GM19193 (cell line): ENCODE results near the gene TSC2.

ENCODE experiments used
- POLR2A ChIP-seq: IDR thresholded peaks from 4 replicates; pipeline ENCODE4 v1.6.1; 2011; ENCODE audit not compliant: insufficient read depth, insufficient read length; ENCODE audit errors: extremely low read depth

Gene TSC2

GRCh38 chr16:2007081-2007836 is 40.5 kb upstream of the TSC2 start:
- no peak for TF ChIP-seq POLR2A

- TF ChIP-seq POLR2A, result peak; percentile 30
These were observed 39.7 kb upstream of the TSC2 start for GRCh38 chr16:2008009-2008526.

- no peak for TF ChIP-seq POLR2A
These were observed 39.1 kb upstream of the TSC2 start for GRCh38 chr16:2008631-2009163.

DNA sequence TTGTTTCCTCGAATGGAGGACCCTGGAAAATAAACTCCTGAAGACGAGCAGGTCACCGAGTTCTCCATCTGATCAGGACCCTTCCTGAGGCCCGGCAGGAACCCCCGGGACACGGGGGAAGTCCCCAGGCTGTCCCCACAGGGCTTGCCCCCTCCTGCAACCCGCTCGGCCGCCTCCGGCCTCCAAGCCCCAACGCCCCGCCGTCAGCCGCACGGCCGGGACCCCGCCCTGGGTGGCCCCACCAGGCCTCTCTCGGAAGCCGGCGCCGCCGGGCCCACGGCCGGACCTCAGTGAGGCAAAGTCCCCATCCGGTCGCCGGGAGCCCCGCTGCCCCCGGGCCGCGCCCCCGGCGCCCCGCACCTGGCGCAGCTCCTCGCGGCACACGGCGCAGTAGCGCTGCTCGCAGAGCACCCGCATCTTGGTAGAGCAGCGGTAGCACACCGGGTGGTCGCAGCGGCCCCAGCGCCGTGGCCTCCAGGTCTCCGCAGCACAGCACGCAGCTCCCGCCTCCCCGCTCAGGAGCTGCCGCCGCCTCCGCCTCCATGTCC is 38.5 kb upstream of the TSC2 start:
- TF ChIP-seq POLR2A, result no peak

DNA sequence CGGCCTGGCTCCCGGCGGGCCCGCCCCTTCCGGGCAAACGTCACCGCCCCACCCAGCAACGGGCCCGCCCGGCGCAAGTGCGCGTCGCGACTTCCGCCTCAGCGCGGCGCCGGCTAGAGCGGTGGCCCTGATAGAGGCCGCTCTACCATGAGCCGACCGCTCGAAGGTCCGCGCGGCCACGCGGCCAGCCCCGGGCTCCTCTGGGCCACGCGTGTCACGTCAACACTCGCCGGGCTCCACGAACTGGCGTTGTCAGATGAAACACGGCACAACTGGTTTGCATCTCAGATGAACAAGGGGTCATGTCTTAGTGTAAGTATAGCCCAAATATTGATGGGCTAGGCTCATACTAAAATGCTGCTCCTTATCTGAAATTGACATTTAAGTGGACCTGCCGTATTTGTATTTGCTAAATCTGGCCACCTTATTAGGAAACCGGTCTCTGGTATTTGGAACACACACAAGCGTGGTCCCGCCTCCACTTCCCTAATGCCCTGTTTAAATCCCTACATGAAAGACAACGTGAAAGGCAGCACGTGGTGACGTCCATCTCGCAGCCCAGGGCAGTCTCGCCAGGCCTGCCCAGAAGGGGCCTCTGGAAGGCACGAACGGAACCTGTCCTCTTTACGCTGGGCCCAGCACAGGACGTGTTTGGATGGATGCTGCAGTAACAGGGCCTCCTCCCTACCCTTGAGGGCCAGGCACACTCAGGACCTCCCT is 37.8 kb upstream of the TSC2 start, which contains the start of gene ZNF598:
TSS of gene ZNF598 (minus strand) at position 31 of the 720 bp plus-strand sequence.
- TF ChIP-seq POLR2A, result peak; percentile 97

- TF ChIP-seq POLR2A, result no peak
These were observed 34.3 kb upstream of the TSC2 start for GRCh38 chr16:2013527-2013926.

- TF ChIP-seq POLR2A, result no peak
These were observed 32.5 kb upstream of the TSC2 start for GRCh38 chr16:2015117-2015946.

DNA sequence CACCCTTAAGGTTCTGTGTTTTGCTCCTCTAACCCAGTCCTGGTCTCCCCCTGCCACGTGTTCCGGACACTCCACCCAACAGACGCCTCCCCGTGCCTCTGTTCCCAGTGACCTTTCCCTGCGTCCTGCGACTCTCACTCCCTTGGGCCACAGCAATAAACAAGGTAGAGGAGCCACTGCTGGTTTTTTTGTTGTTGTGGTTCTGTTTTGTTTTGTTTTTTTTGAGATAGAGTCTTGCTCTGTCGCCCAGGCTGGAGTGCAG is 31.9 kb upstream of the TSC2 start:
- no peak for TF ChIP-seq POLR2A

- TF ChIP-seq POLR2A, result no peak
These were observed 31.3 kb upstream of the TSC2 start for GRCh38 chr16:2016407-2016922.

- no peak for TF ChIP-seq POLR2A
These were observed 28.3 kb upstream of the TSC2 start, which contains the start of gene NPW for GRCh38 chr16:2019518-2019920. NPW (plus strand) TSS chr16:2019785.

DNA sequence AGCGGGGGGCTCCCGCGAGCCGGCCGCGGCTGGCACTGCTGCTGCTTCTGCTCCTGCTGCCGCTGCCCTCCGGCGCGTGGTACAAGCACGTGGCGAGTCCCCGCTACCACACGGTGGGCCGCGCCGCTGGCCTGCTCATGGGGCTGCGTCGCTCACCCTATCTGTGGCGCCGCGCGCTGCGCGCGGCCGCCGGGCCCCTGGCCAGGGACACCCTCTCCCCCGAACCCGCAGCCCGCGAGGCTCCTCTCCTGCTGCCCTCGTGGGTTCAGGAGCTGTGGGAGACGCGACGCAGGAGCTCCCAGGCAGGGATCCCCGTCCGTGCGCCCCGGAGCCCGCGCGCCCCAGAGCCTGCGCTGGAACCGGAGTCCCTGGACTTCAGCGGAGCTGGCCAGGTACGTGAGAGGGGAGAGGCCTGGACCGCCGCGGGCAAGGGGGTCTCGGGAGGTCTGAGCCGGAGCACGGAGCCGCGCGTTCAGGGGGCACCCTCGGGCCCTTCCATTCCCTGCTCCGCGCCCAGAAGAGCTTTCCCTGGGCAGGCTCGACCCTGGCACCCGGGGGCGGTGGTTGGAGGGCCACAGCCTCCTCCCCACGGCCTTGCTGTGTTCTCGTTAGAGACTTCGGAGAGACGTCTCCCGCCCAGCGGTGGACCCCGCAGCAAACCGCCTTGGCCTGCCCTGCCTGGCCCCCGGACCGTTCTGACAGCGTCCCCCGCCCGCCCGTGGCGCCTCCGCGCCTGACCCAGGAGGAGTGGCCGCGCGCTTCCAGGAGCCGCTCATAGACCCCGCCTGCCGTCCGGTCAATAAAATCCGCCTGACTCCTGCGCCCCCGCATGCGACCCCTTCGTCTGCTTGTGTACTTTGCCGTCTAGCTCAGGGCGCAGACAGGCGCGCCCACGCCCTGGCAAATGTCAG is 27.6 kb upstream of the TSC2 start:
- no peak for TF ChIP-seq POLR2A

DNA sequence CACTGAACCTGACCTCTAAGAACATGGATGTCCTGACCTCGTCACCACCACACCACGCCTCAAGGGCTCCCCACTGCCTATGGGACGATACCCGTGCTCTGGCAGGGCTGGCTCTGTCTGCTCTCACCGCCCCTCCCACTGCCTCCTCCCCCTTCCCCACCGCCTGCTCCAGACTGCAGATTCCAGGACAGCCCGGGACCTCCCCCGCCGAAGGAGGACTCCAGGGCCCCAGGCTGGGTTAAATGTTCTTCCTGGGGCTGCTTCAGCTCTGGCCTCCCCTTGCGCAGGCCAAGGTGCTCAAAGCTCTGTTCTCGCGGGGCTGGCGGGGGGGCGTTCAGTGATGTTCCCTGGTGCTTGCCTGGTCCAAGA is 25.1 kb upstream of the TSC2 start:
- TF ChIP-seq POLR2A, result no peak
